Islet of Langerhans (tissue), 1 donor: Measurements from ENCODE around the gene ITPRIP.

ENCODE experiments used
- FAIRE-seq: peaks from one replicate; lab custom pipeline; 2011; peaks lifted over from hg19 to GRCh38; lab: Jason Lieb, UNC

ITPRIP gene

GRCh38 chr10:104337985-104338735 is at the start of gene ITPRIP:
Gene ITPRIP (minus strand): TSS chr10:104338465. CDS start chr10:104316051, 22,414 bp downstream.
- FAIRE-seq, result no peak

GRCh38 chr10:104387130-104387888 is 49.0 kb upstream of the ITPRIP start:
- no peak for FAIRE-seq

GRCh38 chr10:104380336-104380735 is 42.1 kb upstream of the ITPRIP start:
- FAIRE-seq, result no peak

- FAIRE-seq, result no peak
Measured at GRCh38 chr10:104376784-104377300, 38.6 kb upstream of the ITPRIP start.

GRCh38 chr10:104374591-104374990 is 36.3 kb upstream of the ITPRIP start:
- no peak for FAIRE-seq

GRCh38 chr10:104371753-104372152 is 33.5 kb upstream of the ITPRIP start:
- FAIRE-seq, result no peak

GRCh38 chr10:104368381-104368780 is 30.1 kb upstream of the ITPRIP start:
- no peak for FAIRE-seq

GRCh38 chr10:104367904-104368303 is 29.6 kb upstream of the ITPRIP start:
- no peak for FAIRE-seq

GRCh38 chr10:104359811-104360210 is 21.5 kb upstream of the ITPRIP start:
- no peak for FAIRE-seq

GRCh38 chr10:104353325-104354048 is 15.2 kb upstream of the ITPRIP start, which contains the start of gene CFAP58:
Gene CFAP58 (plus strand): TSS chr10:104353833. CDS start chr10:104353898, 65 bp downstream.
- no peak for FAIRE-seq

GRCh38 chr10:104351919-104352318 is 13.7 kb upstream of the ITPRIP start:
- FAIRE-seq, result no peak

GRCh38 chr10:104351061-104351702 is 12.9 kb upstream of the ITPRIP start:
- FAIRE-seq, result no peak

- FAIRE-seq, result peak; percentile 96
Measured at GRCh38 chr10:104350127-104350635, 11.9 kb upstream of the ITPRIP start.

GRCh38 chr10:104349623-104350126 is 11.4 kb upstream of the ITPRIP start:
- FAIRE-seq, result no peak

- no peak for FAIRE-seq
Measured at GRCh38 chr10:104348601-104349000, 10.3 kb upstream of the ITPRIP start.

- no peak for FAIRE-seq
Measured at GRCh38 chr10:104347295-104348045, 9.2 kb upstream of the ITPRIP start.

- FAIRE-seq, result no peak
Measured at GRCh38 chr10:104345941-104346340, 7.7 kb upstream of the ITPRIP start.

- no peak for FAIRE-seq
Measured at GRCh38 chr10:104345515-104345914, 7.2 kb upstream of the ITPRIP start.

- FAIRE-seq, result no peak
Measured at GRCh38 chr10:104344219-104344618, 6.0 kb upstream of the ITPRIP start.

- FAIRE-seq, result no peak
Measured at GRCh38 chr10:104342941-104343411, 4.7 kb upstream of the ITPRIP start.

GRCh38 chr10:104340641-104341040 is 2.4 kb upstream of the ITPRIP start:
- FAIRE-seq, result no peak
